H9 (cell line): Measurements from ENCODE around the gene FOXL1. TPM values are rescaled to one million over a fixed set of nuclear protein-coding genes. Genes with fewer than 3 reads are reported as not detected.

Experiments
- DNase-seq: peaks from one replicate; pipeline ENCODE4 v3.0.0-alpha.2; 2017
- H2AFZ ChIP-seq: one replicate; pipeline ENCODE4 v1.6.1; 2013; ENCODE audit warnings: mild to moderate bottlenecking, low read length, control low read depth, moderate library complexity
- H2AK5ac ChIP-seq: 2 replicates; pipeline ENCODE4 v1.6.1; 2013; ENCODE audit warnings: low read length, control low read depth, mixed read lengths; ENCODE audit not compliant: insufficient read length
- H2BK120ac ChIP-seq: one replicate; pipeline ENCODE4 v1.6.1; 2013; ENCODE audit warnings: low read depth, mild to moderate bottlenecking, low read length, control low read depth, inconsistent platforms; ENCODE audit not compliant: poor library complexity, severe bottlenecking
- H2BK12ac ChIP-seq: 2 replicates; pipeline ENCODE4 v1.6.1; 2013; ENCODE audit warnings: low read length, control low read depth, mixed read lengths, low read depth; ENCODE audit not compliant: insufficient read length
- H2BK15ac ChIP-seq: 2 replicates; pipeline ENCODE4 v1.6.1; 2013; ENCODE audit warnings: low read depth, low read length, control low read depth
- H2BK20ac ChIP-seq: one replicate; pipeline ENCODE4 v1.6.1; 2013; ENCODE audit warnings: low read depth, mild to moderate bottlenecking, low read length, control low read depth, inconsistent platforms; ENCODE audit not compliant: poor library complexity, severe bottlenecking
- H2BK5ac ChIP-seq: 2 replicates; pipeline ENCODE4 v1.6.1; 2013; ENCODE audit warnings: low read length, control low read depth, mixed read lengths; ENCODE audit not compliant: insufficient read length
- H3K14ac ChIP-seq: 2 replicates; pipeline ENCODE4 v1.6.1; 2013; ENCODE audit warnings: low read length, control low read depth; ENCODE audit not compliant: insufficient read depth
- H3K18ac ChIP-seq: 2 replicates; pipeline ENCODE4 v1.6.1; 2013; ENCODE audit warnings: low read depth, mild to moderate bottlenecking, mixed read lengths, low read length, control low read depth; ENCODE audit not compliant: insufficient read length
- H3K23ac ChIP-seq: 2 replicates; pipeline ENCODE4 v1.6.1; 2013; ENCODE audit warnings: low read length, control low read depth, mixed read lengths, low read depth; ENCODE audit not compliant: insufficient read length
- H3K23me2 ChIP-seq: 2 replicates; pipeline ENCODE4 v1.6.1; 2013; ENCODE audit warnings: low read depth, mild to moderate bottlenecking, mixed read lengths, low read length, control low read depth; ENCODE audit not compliant: insufficient read length, poor library complexity, severe bottlenecking
- H3K27ac ChIP-seq: 2 replicates; pipeline ENCODE4 v1.5.1; 2013; ENCODE audit warnings: low read length, control low read depth, mixed read lengths, low read depth; ENCODE audit not compliant: insufficient read length
- H3K27me3 ChIP-seq: 2 replicates; pipeline ENCODE4 v1.6.1; 2013; ENCODE audit warnings: low read length, control low read depth, inconsistent platforms; ENCODE audit not compliant: insufficient read depth
- H3K4ac ChIP-seq: 2 replicates; pipeline ENCODE4 v1.6.1; 2013; ENCODE audit warnings: low read depth, mild to moderate bottlenecking, control low read depth, inconsistent platforms, low read length, moderate library complexity
- H3K4me1 ChIP-seq: 2 replicates; pipeline ENCODE4 v1.6.1; 2013; ENCODE audit warnings: low read length, control low read depth, inconsistent platforms; ENCODE audit not compliant: insufficient read depth
- H3K4me2 ChIP-seq: 2 replicates; pipeline ENCODE4 v1.6.1; 2013; ENCODE audit warnings: low read length, control low read depth, mixed read lengths; ENCODE audit not compliant: insufficient read length, insufficient read depth
- H3K56ac ChIP-seq: 2 replicates; pipeline ENCODE4 v1.6.1; 2013; ENCODE audit warnings: low read depth, mild to moderate bottlenecking, mixed read lengths, low read length, control low read depth; ENCODE audit not compliant: insufficient read length
- H3K79me1 ChIP-seq: 2 replicates; pipeline ENCODE4 v1.6.1; 2013; ENCODE audit warnings: low read depth, mild to moderate bottlenecking, moderate library complexity, low read length, control low read depth, inconsistent platforms; ENCODE audit not compliant: insufficient read depth, poor library complexity, severe bottlenecking
- H3K79me2 ChIP-seq: 2 replicates; pipeline ENCODE4 v1.6.1; 2013; ENCODE audit warnings: low read length, control low read depth, inconsistent platforms; ENCODE audit not compliant: insufficient read depth
- H3K9ac ChIP-seq: 2 replicates; pipeline ENCODE4 v1.6.1; 2013; ENCODE audit warnings: low read length, control low read depth, mixed read lengths; ENCODE audit not compliant: insufficient read length; ENCODE audit errors: extremely low read depth
- H3K9me3 ChIP-seq: one replicate; pipeline ENCODE4 v1.6.1; 2013; ENCODE audit warnings: low read depth, low read length, inconsistent platforms; ENCODE audit not compliant: control insufficient read depth
- H3T11ph ChIP-seq: one replicate; pipeline ENCODE4 v1.6.1; 2013; ENCODE audit warnings: mild to moderate bottlenecking, low read length, control low read depth, inconsistent platforms
- H4K20me1 ChIP-seq: one replicate; pipeline ENCODE4 v1.6.1; 2013; ENCODE audit not compliant: control insufficient read depth, insufficient read length, insufficient read depth
- H4K5ac ChIP-seq: 2 replicates; pipeline ENCODE4 v1.6.1; 2013; ENCODE audit warnings: low read depth, mild to moderate bottlenecking, mixed read lengths, low read length, control low read depth; ENCODE audit not compliant: insufficient read length
- H4K8ac ChIP-seq: replicated peaks from 2 replicates; pipeline ENCODE4 v1.6.1; 2013; ENCODE audit warnings: low read length, control low read depth, mixed read lengths, low read depth; ENCODE audit not compliant: insufficient read length
- H4K91ac ChIP-seq: 2 replicates; pipeline ENCODE4 v1.6.1; 2013; ENCODE audit warnings: low read depth, mild to moderate bottlenecking, moderate library complexity, mixed read lengths, low read length, control low read depth; ENCODE audit not compliant: insufficient read length
- H3K27ac Mint-ChIP-seq, 3 experiments: 2 replicates in 2 of 3; 3 replicates in 1 of 3; pipeline ENCODE4 v1.8.0; 2020 to 2021; ENCODE audit warnings: mixed read lengths in 3 of 3, mild to moderate bottlenecking in 1 of 3, moderate library complexity in 1 of 3
- H3K27me3 Mint-ChIP-seq: 2 replicates; pipeline ENCODE4 v1.8.0; 2021; ENCODE audit warnings: low read depth, mild to moderate bottlenecking, moderate library complexity, mixed read lengths
- H3K36me3 Mint-ChIP-seq, 3 experiments: 2 replicates in 2 of 3; 3 replicates in 1 of 3; pipeline ENCODE4 v1.8.0; 2020 to 2021; ENCODE audit warnings: low read depth in 3 of 3, mixed read lengths in 3 of 3; ENCODE audit not compliant: insufficient read depth in 1 of 3
- H3K4me1 Mint-ChIP-seq, 2 experiments: 2 replicates each; pipeline ENCODE4 v1.8.0; 2020; ENCODE audit warnings: mixed read lengths in 2 of 2
- H3K4me3 Mint-ChIP-seq, 2 experiments: 2 replicates in 1 of 2; 3 replicates in 1 of 2; pipeline ENCODE4 v1.8.0; 2020 to 2021; ENCODE audit warnings: mild to moderate bottlenecking in 2 of 2, mixed read lengths in 2 of 2, moderate library complexity in 1 of 2
- H3K9me3 Mint-ChIP-seq, 2 experiments: 2 replicates in 1 of 2; 3 replicates in 1 of 2; pipeline ENCODE4 v1.8.0; 2020; ENCODE audit warnings: mild to moderate bottlenecking in 2 of 2, mixed read lengths in 2 of 2, moderate library complexity in 1 of 2
- CTCF ChIP-seq: fragments of 200-600 bp; sonication (generic); conservative IDR thresholded peaks from 3 replicates; pipeline ENCODE4 v1.8.0; 2021; ENCODE audit warnings: antibody characterized with exemption, mild to moderate bottlenecking
- WGBS: extraction: QIAGEN DNeasy Blood & Tissue Kit; methylation state at CpG from one replicate; pipeline ENCODE4 v1.1.7; 2013; ENCODE audit warnings: missing lambda C conversion rate, low lambda C conversion rate, mixed read lengths; ENCODE audit not compliant: insufficient read length; ENCODE audit errors: extremely low coverage; 5-methylcytosine and 5-hydroxymethylcytosine counted together
- total RNA-seq: library from RNA; stranded (reverse); gene quantifications from 2 replicates; pipeline ENCODE4 v1.2.1, GENCODE V29; 2021

FOXL1 gene
- total RNA-seq, 1 experiment from 2014 or later = 0.09 TPM

DNA sequence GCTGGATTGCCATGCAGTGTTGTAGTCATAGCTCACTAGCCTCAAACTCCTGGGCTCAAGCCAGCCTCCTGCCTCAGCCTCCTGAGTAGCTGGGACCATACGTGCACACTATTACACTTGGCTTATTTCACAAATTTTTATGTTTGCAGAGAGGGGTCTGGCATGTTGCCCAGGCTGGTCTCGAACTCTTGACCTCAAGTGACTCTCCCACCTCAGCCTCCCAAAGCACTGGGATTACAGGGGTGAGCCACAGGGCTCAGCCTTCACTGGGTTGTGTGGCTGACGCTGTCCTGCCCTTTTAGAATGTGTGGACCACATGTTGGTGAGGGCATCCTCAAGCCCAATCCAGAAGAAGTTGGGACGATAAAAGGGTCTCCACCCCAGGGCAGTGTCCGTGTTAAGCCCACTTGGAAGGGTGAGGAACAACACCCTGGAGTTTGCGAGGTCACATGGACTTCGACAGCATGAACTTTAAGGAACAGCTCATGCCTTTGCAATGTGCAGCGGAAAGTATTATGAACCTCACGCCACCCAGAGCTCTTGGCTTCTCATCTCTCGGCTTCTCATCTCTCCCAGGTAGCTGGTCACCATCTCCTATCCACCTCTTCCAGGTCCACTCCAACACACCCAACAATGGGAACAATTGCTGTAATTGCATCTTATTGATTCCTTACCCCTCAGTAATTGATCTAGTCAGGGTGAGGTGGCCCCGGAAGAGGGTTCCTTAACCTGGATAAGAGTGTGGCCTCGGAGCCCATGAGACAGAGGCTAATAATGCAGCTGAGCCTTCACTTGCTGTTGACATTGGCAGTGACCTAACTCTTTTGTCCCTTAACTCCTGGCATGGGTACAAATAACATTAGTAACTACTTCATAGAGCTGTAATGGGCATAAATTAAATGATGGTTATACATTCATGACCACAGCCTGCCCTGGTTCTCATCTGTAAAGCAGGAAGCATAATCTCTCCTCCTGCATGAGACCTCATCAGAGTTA, 6.7 kb downstream of the FOXL1 start:
- Histone ChIP-seq H3K23me2 (no peaks in the 10 kb centered on the region), H3K79me2 (no peaks in the 10 kb centered on the region), H2BK120ac (no peak overlapping the region), H2AFZ (no peak overlapping the region), H3K27me3 (peaks cover 12% of the 10 kb centered on the region), H3K4me2 (no peak overlapping the region), H4K91ac (no peak overlapping the region), H2BK12ac (no peak overlapping the region), H3K18ac (no peak overlapping the region), H4K8ac (no peak overlapping the region), H3K9ac (no peak overlapping the region), H3K23ac (no peak overlapping the region), H3K4me1 (no peaks in the 10 kb centered on the region), H3K79me1 (no peaks in the 10 kb centered on the region), H4K5ac (no peak overlapping the region), H2AK5ac (no peak overlapping the region), H3K56ac (no peak overlapping the region), H2BK15ac (no peak overlapping the region), H4K20me1 (no peaks in the 10 kb centered on the region), H3T11ph (no peak overlapping the region), H3K4ac (no peak overlapping the region), H3K9me3 (no peaks in the 10 kb centered on the region), H3K27ac (no peak overlapping the region), H3K14ac (no peak overlapping the region), H2BK5ac (no peak overlapping the region), H2BK20ac (no peak overlapping the region)
- Mint-ChIP-seq H3K27me3 (peaks cover 56% of the 10 kb centered on the region), H3K9me3 (no peaks in the 10 kb centered on the region; a peak in 1 of 5 replicates), H3K4me1 (peaks cover 0 to 3% of the 10 kb centered on the region in 2 experiments; a peak in 1 of 4 replicates), H3K36me3 (no peaks in the 10 kb centered on the region), H3K4me3 (no peak overlapping the region), H3K27ac (no peak overlapping the region)
- no peak for DNase-seq
- no peak for TF ChIP-seq CTCF
- no CpG with 5 or more reads among the region's 12 CpGs for WGBS
